Right kidney (tissue), 1 donor: ENCODE measurements around the gene NRG3.

Experiments
- DNase-seq: peaks from one replicate; pipeline ENCODE4 v3.0.0-alpha.2; 2016

Gene NRG3

DNA sequence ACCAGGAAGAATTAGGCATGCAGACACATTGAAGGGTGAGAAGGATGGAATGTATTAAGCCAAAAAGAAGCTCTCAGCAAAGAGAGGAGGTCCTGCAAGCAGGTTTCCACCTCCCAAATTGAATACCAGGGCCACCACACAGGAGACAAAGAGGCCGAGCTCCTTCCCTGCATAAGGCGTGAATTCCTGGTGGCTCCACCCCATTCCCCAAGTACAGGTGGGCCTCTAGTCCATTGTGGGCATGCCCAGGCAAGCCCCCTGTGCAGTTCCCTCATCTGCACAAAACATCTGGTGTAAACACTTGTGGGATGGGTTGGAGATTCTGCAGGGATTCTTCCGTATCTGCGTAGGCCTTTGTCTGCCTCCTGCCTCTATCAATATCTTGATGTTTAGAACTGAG is 817.5 kb downstream of the NRG3 start:
- DNase-seq, result no peak

DNA sequence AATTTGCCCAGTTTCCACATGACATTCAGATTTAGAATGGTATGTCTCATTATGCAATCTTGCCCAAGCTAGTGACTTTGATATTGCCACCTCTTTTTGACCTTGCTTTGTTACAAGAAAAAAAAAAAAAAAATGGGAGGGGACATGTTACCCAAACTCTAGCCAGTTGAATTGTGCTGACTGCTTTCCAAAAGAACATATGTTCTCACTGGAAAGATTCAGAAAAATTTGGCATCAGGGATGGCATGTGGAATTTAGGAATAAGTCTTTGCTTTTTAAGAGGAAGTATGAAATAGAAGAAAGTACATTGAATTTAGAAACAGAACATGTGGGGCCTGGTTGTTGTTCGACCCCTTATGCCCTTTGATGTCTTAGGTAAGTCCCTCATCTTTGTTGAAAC is 846.8 kb downstream of the NRG3 start:
- DNase-seq, result no peak

- no peak for DNase-seq
Observed at GRCh38 chr10:82722273-82722672, 847.3 kb downstream of the NRG3 start.

- DNase-seq, result no peak
Observed at GRCh38 chr10:82736305-82736704, 861.3 kb downstream of the NRG3 start.

DNA sequence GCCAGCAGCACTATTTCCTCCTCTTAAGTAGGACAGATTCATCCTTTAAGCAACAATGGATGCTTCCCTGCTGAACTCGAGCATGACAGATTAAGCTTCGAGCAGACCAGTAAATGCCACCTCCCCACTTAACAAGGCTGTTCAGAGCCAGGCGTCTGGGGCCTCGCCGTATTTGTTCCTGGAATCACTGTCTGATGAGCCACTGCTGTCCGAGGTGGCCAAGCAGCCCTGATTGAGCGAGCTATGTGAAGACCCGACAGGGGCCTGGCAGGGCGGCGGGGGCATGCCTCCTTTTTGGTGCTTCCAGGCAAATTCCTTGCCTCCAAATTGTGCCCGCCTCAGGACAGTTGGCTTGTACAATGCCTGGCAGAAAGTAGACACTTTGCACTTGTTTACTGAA is 862.6 kb downstream of the NRG3 start:
- no peak for DNase-seq

DNA sequence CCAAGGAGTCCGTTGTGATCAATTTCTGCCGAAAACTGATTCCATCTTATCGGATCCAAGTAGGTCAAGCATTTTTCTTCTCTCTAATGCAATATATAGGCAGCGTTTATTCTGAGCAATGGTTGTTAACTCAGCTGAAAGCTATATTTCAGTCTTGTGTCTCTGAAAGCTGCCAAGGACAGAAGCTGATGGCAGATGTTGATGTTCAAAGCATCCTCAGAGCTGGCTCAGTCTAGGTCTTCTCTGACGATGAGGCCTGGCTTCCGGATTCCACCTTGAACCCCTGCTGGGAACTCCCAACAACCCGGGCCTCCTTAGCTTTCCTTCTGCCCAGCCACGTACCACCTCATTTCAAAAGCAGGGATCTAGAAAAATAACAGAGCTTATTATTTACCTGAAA is 863.6 kb downstream of the NRG3 start:
- DNase-seq, result no peak

DNA sequence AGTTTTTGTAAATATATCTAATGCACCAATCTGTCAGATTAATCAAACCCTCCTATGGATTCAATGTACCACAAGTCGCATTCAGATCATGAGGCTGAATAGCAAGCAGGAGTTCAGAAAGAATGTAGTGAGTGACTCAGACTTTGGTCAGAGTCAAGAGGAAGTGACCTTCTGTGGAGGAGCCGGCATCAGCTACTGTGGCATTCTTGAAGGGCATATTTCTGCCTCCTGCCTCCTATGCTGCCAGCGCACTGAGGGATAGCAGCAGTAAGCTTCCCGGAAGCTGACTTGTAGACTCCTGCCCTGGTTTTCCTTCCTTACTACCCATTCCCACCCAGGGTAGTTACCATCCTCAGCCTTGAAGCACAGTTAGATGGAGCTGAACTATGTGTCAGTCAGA is 867.5 kb downstream of the NRG3 start:
- DNase-seq, result no peak

GRCh38 chr10:82742898-82743297 is 867.9 kb downstream of the NRG3 start:
- no peak for DNase-seq

- DNase-seq, result no peak
Observed at GRCh38 chr10:82750538-82750937, 875.5 kb downstream of the NRG3 start.

GRCh38 chr10:82757397-82757796 is 882.4 kb downstream of the NRG3 start:
- DNase-seq, result no peak

DNA sequence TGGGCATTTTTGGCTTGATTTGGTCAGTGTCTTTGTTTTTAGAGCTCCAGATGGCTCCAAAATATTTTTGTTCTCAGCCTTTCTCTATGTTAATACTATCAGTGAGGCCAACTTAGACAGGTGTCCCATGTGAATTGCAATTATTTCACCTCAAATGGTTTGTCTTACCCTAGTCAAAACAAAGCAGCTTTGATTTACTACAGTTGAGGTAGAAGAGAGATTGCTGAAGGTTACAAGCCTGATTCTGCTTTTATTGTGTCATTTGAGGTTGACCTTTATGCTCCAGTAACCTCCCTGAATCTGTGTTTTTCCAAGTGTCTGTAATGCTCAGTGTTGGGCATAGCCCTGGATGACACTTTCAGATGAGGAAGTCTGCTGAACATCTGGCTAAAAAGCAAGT is 882.9 kb downstream of the NRG3 start:
- DNase-seq, result no peak

DNA sequence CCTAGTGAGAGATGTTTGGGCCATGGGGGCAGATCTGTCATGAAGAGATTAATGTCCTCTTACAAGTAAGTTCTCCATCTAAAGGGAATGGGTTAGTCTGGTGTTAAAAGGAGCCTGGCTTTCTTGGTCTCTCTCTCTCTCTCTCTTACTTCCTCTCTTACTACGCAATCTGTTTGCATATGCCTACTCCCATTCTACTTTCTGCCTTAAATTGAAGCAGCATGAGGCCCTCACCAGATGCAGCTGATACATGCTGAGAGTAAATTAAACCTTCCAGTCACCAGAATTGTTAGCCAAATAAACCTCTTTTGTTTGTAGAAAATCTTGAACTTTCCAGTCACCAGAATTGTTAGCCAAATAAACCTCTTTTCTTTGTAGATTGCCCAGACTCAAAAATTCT is 884.1 kb downstream of the NRG3 start:
- DNase-seq, result no peak

GRCh38 chr10:82762641-82763040 is 887.6 kb downstream of the NRG3 start:
- DNase-seq, result no peak

- no peak for DNase-seq
Observed at GRCh38 chr10:82768040-82768439, 893.0 kb downstream of the NRG3 start.

DNA sequence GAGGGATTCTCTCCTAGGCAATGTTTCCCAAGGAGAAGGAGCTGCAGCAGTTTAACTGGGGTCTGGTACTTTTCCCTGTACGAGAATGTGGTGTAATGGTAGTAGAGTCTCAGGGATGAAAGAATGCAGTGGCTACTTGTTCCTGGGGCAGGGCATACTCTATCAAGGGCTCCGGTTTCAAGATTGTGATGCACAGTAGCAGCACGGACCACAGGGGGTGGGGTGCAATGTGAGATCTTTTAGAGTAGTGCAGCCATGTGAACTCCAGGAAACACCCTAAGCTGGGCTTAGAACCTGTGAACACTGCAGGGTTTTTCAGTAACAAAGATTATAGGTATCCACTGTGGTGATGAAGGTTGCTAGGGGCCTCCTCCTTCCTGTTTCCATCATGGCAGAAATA is 903.9 kb downstream of the NRG3 start:
- DNase-seq, result no peak

DNA sequence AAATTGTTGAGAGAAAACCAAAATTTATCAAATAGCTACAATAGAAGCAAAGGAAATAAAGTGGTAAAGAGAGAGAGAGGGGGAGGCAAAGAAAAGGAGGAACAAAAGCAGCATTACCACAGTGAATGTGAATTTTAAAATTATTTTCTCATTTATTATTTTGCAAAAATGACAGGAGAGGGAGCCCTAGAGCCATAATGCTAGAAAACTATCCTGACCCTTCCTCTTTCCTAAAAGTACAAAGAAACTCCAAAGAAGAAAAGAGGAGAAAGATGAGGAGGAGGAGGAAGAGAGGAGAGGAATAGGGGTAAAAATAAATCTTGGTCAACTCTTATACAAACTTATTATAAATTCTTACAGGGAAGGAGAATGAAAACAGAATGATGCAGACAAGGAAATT is 921.5 kb downstream of the NRG3 start:
- no peak for DNase-seq

- no peak for DNase-seq
Observed at GRCh38 chr10:82801289-82801688, 926.3 kb downstream of the NRG3 start.

- no peak for DNase-seq
Observed at GRCh38 chr10:82811621-82812020, 936.6 kb downstream of the NRG3 start.

DNA sequence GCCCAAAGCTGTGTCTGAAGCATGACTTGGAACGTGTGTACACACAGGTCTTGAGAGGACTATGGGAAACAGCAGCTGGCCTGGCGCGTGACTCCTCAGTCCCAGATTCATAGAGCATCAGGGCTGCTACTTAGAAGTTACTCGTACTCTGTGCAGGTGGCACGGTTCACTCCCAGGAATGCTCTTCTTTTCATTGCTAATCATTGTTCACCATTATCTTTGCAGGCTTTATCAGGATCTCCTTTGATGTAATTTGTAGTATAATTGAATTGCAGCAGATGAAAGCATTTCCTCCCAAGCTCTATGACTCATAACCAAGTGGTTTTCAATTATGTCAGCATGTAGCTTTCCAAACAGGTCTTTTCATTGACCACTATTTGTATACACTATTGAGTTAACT is 938.9 kb downstream of the NRG3 start:
- DNase-seq, result no peak

DNA sequence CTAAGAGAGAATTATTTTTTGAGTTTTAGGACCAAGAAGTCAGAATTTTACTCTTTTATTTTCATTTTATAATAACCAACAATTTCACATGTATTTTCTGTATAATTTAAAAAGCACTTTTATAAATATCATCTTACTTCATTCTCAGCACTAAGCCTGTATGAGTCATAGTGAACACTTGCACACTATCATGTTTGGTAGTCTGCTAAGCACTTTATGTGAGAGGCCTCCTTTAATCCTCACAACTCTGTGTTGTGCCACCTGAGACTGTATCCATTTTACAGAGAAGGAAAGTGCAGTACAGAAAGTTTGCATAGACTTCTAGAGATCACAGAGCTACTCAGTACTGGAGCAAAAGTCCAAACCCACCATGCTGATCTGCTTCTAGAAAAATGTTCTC is 939.6 kb downstream of the NRG3 start:
- DNase-seq, result no peak

DNA sequence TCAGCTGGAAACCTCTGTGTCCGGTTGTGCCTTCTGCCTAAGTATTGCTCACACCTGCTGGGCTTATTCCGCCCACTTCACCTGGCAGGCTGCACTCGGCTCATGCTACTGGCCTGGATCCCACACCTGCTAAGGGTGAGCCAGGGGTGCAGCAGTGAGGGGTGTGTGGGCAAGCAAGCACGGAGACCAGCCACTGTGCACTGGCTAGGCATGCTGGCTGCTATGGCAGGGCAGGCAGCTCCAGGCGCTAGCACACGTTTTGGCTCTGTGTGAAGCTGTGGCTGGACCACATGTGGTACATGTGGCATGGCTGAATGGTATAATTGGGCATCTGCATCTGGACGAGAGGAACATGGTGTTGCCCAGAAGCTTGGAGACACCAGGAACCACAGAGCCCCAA is 940.7 kb downstream of the NRG3 start:
- DNase-seq, result no peak

DNA sequence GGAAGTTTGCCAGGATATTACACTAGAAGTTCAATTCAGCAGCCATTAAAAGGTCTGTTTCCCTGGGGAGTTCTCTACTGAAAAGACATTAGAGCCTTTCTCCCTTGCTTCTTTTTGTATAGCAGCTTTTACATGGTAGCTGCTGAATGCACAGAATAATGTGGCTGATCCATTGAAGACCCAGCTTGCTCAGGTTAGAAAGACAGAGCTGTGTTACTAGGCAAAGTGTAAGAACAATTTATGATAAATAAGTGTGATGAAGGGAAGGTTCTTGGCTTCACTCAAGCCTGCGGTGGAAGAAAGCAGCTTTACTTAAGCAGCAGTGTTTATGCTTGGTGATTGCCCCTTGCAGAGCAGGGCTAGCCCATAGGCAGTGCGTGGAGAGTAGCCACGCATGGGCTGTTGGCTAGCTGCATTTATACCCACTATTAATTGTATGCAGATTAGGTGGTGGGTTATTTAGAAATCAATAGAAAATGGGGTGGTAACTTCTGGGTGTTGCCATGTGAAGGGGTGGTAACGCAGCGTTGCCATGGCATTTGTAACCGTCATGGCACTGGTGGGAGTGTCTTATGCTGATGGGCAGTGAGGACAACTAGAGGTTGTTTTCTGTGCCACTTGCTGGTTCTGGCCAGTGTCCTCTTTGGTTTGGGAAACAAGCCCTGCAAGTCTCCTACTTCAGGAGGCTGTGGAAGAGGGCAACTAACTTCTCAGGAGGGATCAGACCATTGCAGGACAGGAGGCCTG is 942.9 kb downstream of the NRG3 start:
- no peak for DNase-seq

GRCh38 chr10:82821043-82821442 is 946.0 kb downstream of the NRG3 start:
- no peak for DNase-seq

DNA sequence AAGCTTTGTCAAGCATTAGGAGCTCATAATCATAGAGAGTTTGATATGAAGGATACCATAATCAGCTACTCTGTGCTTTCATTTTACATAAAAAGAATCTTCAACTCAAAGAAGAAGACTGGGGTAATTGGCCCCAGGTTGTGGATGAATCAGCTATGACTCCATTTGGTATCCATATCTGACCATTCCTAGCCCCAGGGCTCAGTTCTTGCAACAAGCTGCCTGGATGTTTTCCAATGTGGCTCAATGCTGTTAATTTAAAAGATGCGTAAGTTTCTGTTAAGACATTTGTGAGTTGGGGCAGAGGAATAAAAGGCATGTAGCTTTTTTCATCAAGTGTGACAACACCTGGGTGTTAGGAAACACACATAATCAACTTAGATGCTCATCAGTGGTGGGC is 951.1 kb downstream of the NRG3 start:
- no peak for DNase-seq

DNA sequence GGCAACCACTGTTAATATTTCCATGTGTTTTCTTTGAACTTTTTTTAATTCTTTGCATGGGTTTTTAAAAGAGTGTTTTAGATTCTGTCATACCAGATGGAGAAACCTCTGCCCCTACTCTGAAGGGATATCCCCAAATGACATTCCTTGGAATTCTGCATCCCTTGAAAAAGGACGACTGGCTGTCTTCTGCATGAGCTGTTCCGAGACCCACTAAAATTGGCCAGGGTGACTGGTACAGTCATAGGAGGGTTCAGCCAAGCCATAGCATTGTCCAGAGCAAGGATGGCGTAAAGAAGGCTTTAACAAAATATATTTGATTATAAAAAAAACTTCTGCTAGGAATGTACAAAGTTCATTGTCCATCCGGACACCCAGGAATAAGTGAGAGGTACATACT is 952.9 kb downstream of the NRG3 start:
- no peak for DNase-seq
